ENCODE measurements around the gene RNASE8. TPM values are rescaled to one million over a fixed set of nuclear protein-coding genes. Genes with fewer than 3 reads are reported as not detected.
A peak's percentile ranks its signal among the peaks of the same experiment; 100 is the strongest.

RNASE8 gene
- total RNA-seq, 1 donor from 2014 or later: not detected

GRCh38 chr14:21106498-21107282, 49.1 kb downstream of the RNASE8 start:
- peak; percentile 79 for DNase-seq

GRCh38 chr14:21107283-21107800, 49.7 kb downstream of the RNASE8 start:
- DNase-seq: no peak

Other genes with a start within 250 kb of the RNASE8 start
- gene RNASE3, start 166.4 kb upstream of the RNASE8 start, total RNA-seq: 2.7 TPM
- gene RNASE2, start 102.3 kb upstream of the RNASE8 start, total RNA-seq: 6.1 TPM
- 34.0 TPM for gene METTL17, start 67.8 kb upstream of the RNASE8 start, total RNA-seq
- gene SLC39A2, start 58.5 kb upstream of the RNASE8 start, total RNA-seq: 9.5 TPM
- gene NDRG2, start 32.8 kb upstream of the RNASE8 start, total RNA-seq: 113 TPM
- not detected for gene TPPP2, start 27.6 kb upstream of the RNASE8 start, total RNA-seq
- gene RNASE13, start 23.0 kb upstream of the RNASE8 start, total RNA-seq: not detected
- 0.79 TPM for gene RNASE7, start 15.5 kb upstream of the RNASE8 start, total RNA-seq
- 37.2 TPM for gene ARHGEF40, start 12.5 kb downstream of the RNASE8 start, total RNA-seq
- gene ZNF219, start 40.8 kb downstream of the RNASE8 start, total RNA-seq: 5.4 TPM
- 0.39 TPM for gene TMEM253, start 43.2 kb downstream of the RNASE8 start, total RNA-seq
- gene OR5AU1, start 98.2 kb downstream of the RNASE8 start, total RNA-seq: not detected
- gene HNRNPC, start 211.6 kb downstream of the RNASE8 start, total RNA-seq: 415 TPM
- 0.10 TPM for gene RPGRIP1, start 222.3 kb downstream of the RNASE8 start, total RNA-seq

Measured in skin of body (tissue), 2 donors.